Epithelial cell of esophagus (primary cell): ENCODE measurements around the gene SCAMP1.
A peak's percentile ranks its signal among the peaks of the same experiment; 100 is the strongest.
"Not testable (repeated sequence)": the region's sequence is repeated elsewhere in the genome, so short reads cannot be mapped to it uniquely, and the experiment has no call there.

Source experiments
- DNase-seq: peaks from one replicate; pipeline ENCODE4 v3.0.0; 2010; ENCODE audit warnings: low read depth
- H3K4me3 ChIP-seq: 2 replicates; pipeline ENCODE4 v1.5.1; 2011; ENCODE audit warnings: mild to moderate bottlenecking, low read length, control low read depth
- TF ChIP-seq, protein P1 (sequence below): IDR thresholded peaks from 2 replicates; pipeline ENCODE4 v1.5.1; 2011; ENCODE audit warnings: low read depth, mild to moderate bottlenecking, low read length, control low read depth, inconsistent platforms; ENCODE audit not compliant: insufficient read depth; ENCODE audit errors: missing control alignments

The SCAMP1 gene

DNA sequence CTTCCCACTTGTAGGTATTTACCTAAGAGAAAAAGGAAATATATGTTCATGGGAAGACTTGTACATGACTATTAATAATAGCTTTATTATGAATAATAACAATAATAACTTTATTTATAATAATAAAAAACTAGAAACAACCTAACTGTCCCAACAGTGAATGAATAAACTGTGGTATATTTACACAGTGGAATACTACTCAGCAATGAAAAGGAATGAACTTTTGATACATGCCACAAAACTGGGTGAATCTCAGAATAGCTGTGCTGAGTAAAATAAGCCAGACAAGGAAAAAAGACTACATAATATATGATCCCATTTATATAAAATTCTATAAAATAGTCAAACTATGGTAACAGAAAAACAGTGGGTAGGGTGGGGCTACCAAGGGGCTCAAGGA lies 88.7 kb downstream of the SCAMP1 start:
- no peak overlapping the region for H3K4me3 ChIP-seq
- DNase-seq: no peak
- TF ChIP-seq, protein P1, sequence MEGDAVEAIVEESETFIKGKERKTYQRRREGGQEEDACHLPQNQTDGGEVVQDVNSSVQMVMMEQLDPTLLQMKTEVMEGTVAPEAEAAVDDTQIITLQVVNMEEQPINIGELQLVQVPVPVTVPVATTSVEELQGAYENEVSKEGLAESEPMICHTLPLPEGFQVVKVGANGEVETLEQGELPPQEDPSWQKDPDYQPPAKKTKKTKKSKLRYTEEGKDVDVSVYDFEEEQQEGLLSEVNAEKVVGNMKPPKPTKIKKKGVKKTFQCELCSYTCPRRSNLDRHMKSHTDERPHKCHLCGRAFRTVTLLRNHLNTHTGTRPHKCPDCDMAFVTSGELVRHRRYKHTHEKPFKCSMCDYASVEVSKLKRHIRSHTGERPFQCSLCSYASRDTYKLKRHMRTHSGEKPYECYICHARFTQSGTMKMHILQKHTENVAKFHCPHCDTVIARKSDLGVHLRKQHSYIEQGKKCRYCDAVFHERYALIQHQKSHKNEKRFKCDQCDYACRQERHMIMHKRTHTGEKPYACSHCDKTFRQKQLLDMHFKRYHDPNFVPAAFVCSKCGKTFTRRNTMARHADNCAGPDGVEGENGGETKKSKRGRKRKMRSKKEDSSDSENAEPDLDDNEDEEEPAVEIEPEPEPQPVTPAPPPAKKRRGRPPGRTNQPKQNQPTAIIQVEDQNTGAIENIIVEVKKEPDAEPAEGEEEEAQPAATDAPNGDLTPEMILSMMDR: no peak

DNA sequence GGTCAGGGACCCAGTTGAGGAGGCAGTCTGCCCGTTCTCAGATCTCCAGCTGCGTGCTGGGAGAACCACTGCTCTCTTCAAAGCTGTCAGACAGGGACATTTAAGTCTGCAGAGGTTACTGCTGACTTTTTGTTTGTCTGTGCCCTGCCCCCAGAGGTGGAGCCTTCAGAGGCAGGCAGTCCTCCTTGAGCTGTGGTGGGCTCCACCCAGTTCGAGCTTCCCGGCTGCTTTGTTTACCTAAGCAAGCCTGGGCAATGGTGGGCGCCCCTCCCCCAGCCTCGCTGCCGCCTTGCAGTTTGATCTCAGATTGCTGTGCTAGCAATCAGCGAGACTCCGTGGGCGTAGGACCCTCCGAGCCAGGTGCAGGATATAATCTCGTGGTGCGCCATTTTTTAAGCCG lies 97.1 kb downstream of the SCAMP1 start:
- DNase-seq, H3K4me3 ChIP-seq: not testable (repeated sequence)

DNA sequence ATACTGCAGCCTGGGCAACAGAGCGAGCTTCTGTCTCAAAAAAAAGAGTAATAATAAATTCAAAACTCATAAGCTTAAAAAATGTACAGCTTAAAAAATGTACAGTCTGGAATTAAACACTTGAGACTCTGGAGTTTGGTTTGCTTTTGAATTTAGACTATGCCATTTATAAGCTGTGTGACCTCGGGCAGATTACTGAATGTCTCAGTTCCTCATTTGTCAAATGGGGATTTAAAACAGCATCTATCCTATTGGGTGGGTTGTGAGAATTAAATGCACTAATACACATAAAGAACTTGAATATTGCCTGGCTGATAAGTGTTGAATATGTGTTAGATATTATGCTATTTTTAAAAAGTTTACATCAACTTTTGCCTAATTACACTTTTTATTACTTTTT lies 98.4 kb downstream of the SCAMP1 start:
- H3K4me3 ChIP-seq: no peak overlapping the region
- DNase-seq: no peak
- TF ChIP-seq, protein P1: no peak

DNA sequence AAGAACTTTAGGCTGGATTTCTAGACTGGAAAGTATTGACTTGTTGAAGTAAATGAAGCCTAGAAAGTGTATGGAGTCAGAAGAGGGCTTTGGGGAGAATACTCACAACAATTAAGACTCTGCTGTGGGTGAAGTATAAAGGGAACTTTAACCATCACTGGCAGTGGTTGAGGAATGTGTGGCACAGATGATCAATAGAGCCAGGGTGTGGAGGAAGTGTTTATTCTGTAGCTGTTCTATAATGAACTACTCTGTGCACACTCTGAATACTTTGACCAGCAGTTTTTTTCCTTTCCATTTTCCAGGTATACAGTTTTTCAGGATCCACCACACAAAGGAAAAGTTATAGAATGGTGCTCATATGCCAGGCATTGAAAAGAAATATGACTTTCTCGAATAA lies 106.7 kb downstream of the SCAMP1 start:
- no peak overlapping the region for H3K4me3 ChIP-seq
- TF ChIP-seq, protein P1: no peak
- no peak for DNase-seq

DNA sequence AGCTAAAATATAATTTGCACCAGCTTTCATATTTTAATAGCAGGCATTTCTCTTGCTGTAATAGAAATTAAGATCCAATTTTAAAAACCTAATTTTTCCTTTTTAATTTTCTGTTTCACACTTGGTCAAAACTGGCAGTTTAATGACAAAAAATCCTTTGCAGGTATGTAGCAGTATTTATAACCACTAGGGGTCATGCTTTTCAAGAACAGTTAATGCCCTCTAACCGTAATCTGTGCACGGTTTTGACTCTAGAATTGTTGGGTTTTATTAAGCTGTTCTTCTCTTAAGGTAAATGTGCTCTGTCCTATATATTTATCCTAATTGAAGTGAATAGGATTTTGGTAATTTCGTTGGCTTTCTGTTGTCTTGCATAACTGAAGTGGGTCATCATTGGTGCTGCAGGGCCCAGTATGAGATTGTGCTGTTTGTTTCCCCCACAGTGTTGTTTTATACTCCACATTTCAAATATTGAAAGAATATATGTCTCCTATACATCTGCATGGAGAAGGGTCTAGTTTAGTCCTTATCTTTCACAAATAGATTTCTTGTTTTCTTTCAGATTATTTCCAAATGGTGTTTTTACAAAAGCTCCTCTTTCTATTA lies 107.4 kb downstream of the SCAMP1 start:
- TF ChIP-seq, protein P1: peak; percentile 69
- peak; percentile 57 for DNase-seq
- H3K4me3 ChIP-seq: no peak overlapping the region

DNA sequence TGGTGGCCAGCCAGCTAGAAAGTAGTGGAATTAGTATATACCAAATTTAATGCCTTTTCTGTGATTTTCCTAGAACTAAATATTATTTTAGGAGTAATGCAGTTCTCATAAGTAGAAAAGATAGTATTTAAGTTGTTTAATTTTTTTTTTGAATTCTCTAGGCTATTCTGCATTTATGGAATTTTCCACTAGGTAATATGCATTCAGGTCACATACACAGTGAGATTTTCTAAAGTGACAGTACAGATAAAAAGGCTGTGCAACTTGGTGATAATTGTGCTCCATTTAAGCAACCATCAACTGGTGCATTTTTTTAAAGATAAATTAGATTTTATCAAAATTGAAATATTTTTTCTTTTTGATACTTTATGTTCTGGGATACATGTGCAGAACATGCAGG lies 111.5 kb downstream of the SCAMP1 start:
- DNase-seq: no peak
- no peak overlapping the region for H3K4me3 ChIP-seq
- TF ChIP-seq, protein P1: no peak

DNA sequence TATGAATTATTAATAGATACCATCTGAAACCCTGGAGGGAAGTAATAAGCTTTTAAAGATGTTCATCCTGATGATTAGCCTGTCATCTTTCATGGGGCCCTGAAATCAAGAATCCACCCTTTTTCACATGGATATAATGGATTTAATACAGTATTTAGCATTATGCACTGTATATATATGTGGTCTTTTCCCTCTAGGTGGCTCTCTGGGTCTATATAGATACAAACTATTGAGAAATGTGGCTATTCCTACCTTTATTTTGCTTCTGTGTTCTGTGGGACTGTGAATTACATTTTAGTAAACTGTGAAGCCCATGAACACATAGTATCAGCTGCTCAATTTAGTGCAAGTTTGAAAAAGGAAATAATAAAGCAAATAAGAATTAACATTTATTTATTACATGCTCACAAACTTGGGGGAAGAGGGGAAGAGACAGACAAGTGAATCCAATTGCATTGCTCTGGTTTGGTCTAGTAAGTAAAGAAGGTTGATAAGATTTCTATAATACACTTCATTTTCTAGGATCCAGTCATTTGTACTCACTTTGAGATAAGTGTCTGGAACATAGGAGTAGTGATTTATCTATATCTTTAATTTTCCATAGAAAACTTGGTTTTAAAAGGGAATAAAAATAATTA lies 112.2 kb downstream of the SCAMP1 start:
- TF ChIP-seq, protein P1: peak; percentile 22
- peak; percentile 37 for DNase-seq

DNA sequence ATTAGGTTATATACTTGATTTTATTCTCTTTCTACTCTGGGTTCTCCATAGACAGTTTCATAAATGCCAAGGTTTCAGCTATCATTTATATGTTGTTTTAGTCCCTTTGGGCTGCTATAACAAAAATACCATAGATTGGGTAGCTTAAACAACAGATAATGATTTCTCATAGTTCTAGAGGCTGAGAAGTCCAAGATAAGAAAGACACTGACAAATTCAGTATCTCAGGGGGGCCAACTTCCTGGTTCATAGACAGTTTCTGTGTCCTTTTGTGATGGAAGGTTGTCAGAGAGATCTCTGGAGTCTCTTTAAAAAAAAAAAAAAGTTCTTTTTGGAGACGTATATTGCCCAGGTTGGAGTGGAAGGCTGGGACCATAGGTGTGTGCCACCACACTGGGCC lies 113.3 kb downstream of the SCAMP1 start:
- DNase-seq: no peak
- TF ChIP-seq, protein P1: no peak
- no peak overlapping the region for H3K4me3 ChIP-seq

More for the DNA sequence above, 112.2 kb downstream of the SCAMP1 start:
- no peak overlapping the region for H3K4me3 ChIP-seq
